ENCODE data around the gene CFAP77. TPM values are rescaled to one million over a fixed set of nuclear protein-coding genes. Genes with fewer than 3 reads are reported as not detected.

CFAP77 gene
- total and polyA plus RNA-seq, 10 of the 15 experiments (the other 5 are each of a cell fraction or from before 2014, with no cell fraction given) = 0.33 TPM; not detected in 9

DNA sequence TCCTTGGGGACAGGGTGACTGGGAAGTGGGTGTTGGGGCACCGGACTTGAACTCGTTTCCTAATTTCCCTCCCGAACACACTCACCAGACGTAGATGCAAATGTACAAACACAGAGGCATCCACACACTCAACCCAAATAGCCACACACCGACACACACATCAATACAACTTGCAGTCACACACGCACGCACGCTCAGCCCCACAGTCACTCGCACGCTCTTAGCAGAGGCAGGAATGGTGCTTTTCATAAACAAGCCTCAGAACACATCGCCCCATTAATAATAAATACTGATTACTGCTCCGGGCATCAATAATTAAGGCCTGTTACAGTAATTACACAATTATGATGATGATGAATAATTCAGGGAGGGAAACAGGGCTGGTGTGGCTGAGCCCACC is 178.1 kb downstream of the CFAP77 start:
- no peak for DNase-seq (ENCODE audit: low read depth, low spot score)
- Histone ChIP-seq H3K4me1 (ENCODE audit: control insufficient read depth, insufficient read depth, low read length) (no peaks in the 10 kb centered on the region), H4K20me1 (ENCODE audit: control insufficient read depth, insufficient read depth) (peaks cover 5% of the 10 kb centered on the region), H3K4me3 (no peak overlapping the region), H3K27me3 (replicated peaks in 1 of 2; ENCODE audit: control insufficient read depth in 2 of 2, insufficient read depth in 2 of 2, low read length in 1 of 2) (peaks cover 24 to 25% of the 10 kb centered on the region in 2 experiments), H3K27ac (ENCODE audit: control insufficient read depth, insufficient read depth) (no peak overlapping the region), H3K9ac (ENCODE audit: control insufficient read depth, insufficient read depth, low read length) (no peak overlapping the region), H2AFZ (ENCODE audit: control insufficient read depth, low read depth, low read length) (no peak overlapping the region), H3K36me3 (ENCODE audit: control insufficient read depth in 2 of 2, insufficient read depth in 2 of 2, low read length in 1 of 2) (no peaks in the 10 kb centered on the region), H3K9me3 (replicated peaks; ENCODE audit: control insufficient read depth, insufficient read depth, low read length) (no peaks in the 10 kb centered on the region), H3K4me2 (ENCODE audit: control insufficient read depth, insufficient read depth) (no peak overlapping the region), H3K79me2 (ENCODE audit: control insufficient read depth, insufficient read depth, low read length) (no peaks in the 10 kb centered on the region)
- ChIA-PET SMC1A (ENCODE audit: uncharacterized antibody, unreplicated experiment) (no interaction called here), RAD21 (ENCODE audit: unreplicated experiment) (no interaction called here), CTCF (no interaction called here), POLR2A (no interaction called here)
- no peak for ATAC-seq
- BruUV-seq (replicated peaks) = no TSS peak
- WGBS (ENCODE audit: insufficient coverage, insufficient replicate concordance, low lambda C conversion rate, missing lambda C conversion rate) = 35% methylated on average over 12 of the region's 12 CpGs
- TF ChIP-seq DPF2 (IDR thresholded peaks at IDR 0.05) (no peak), IKZF1 (conservative IDR thresholded peaks at IDR 0.05) (no peak), TAF1 (IDR thresholded peaks at IDR 0.05; ENCODE audit: borderline replicate concordance, low read depth, low read length) (no peak), E2F8 (IDR thresholded peaks at IDR 0.05; ENCODE audit: low read depth, partially characterized antibody) (no peak), ZSCAN29 (IDR thresholded peaks at IDR 0.05) (no peak), STAT3 (IDR thresholded peaks at IDR 0.05; ENCODE audit: low read depth, low read length) (no peak), RCOR1 (conservative IDR thresholded peaks at IDR 0.05; ENCODE audit: low read depth, low read length) (no peak), SMC3 (IDR thresholded peaks at IDR 0.05; ENCODE audit: borderline replicate concordance, low read length) (no peak), ZBED1 (IDR thresholded peaks at IDR 0.05; ENCODE audit: borderline replicate concordance) (no peak)
- TF ChIP-seq, protein P1, sequence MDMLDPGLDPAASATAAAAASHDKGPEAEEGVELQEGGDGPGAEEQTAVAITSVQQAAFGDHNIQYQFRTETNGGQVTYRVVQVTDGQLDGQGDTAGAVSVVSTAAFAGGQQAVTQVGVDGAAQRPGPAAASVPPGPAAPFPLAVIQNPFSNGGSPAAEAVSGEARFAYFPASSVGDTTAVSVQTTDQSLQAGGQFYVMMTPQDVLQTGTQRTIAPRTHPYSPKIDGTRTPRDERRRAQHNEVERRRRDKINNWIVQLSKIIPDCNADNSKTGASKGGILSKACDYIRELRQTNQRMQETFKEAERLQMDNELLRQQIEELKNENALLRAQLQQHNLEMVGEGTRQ (IDR thresholded peaks at IDR 0.05; ENCODE audit: borderline replicate concordance, low read depth, low read length) = no peak
- intact Hi-C loops (cut with micrococcal nuclease; ENCODE audit: unreplicated experiment) (no loop called here), in situ Hi-C loops (cut with MboI) (no loop called here)
- FAIRE-seq = no peak
